Measurements from ENCODE around the gene LPAR6. TPM values are rescaled to one million over a fixed set of nuclear protein-coding genes. Genes with fewer than 3 reads are reported as not detected.

LPAR6 gene
- total RNA-seq, 1 donor from 2014 or later: 30.9 TPM

- H3K4me3 ChIP-seq: peak overlapping the region; percentile 18
- intact Hi-C loops (cut with DNase I): no loop called here
- DNase-seq: no peak
- H3K27ac ChIP-seq: peak overlapping the region; percentile 52
- TF ChIP-seq, protein P1, sequence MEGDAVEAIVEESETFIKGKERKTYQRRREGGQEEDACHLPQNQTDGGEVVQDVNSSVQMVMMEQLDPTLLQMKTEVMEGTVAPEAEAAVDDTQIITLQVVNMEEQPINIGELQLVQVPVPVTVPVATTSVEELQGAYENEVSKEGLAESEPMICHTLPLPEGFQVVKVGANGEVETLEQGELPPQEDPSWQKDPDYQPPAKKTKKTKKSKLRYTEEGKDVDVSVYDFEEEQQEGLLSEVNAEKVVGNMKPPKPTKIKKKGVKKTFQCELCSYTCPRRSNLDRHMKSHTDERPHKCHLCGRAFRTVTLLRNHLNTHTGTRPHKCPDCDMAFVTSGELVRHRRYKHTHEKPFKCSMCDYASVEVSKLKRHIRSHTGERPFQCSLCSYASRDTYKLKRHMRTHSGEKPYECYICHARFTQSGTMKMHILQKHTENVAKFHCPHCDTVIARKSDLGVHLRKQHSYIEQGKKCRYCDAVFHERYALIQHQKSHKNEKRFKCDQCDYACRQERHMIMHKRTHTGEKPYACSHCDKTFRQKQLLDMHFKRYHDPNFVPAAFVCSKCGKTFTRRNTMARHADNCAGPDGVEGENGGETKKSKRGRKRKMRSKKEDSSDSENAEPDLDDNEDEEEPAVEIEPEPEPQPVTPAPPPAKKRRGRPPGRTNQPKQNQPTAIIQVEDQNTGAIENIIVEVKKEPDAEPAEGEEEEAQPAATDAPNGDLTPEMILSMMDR (IDR thresholded peaks at IDR 0.05): no peak
- peaks cover 13% of the 10 kb centered on the region for H3K4me1 ChIP-seq
- ATAC-seq: no peak
- no peaks in the 10 kb centered on the region for H3K27me3 ChIP-seq
- peaks cover 12% of the 10 kb centered on the region for H3K9me3 ChIP-seq
- H3K36me3 ChIP-seq: peaks cover 10% of the 10 kb centered on the region
Observed at GRCh38 chr13:48448285-48448958, 35.5 kb upstream of the LPAR6 start.

- Histone ChIP-seq H3K4me3 (no peak overlapping the region), H3K4me1 (peaks cover 13% of the 10 kb centered on the region), H3K27me3 (no peaks in the 10 kb centered on the region), H3K9me3 (peaks cover 12% of the 10 kb centered on the region), H3K36me3 (peaks cover 3% of the 10 kb centered on the region), H3K27ac (no peak overlapping the region)
- intact Hi-C loops (cut with DNase I): no loop called here
- DNase-seq (no peak), ATAC-seq (peak; percentile 17)
- TF ChIP-seq, protein P1 (IDR thresholded peaks at IDR 0.05): no peak
Observed at GRCh38 chr13:48446464-48446863, 33.6 kb upstream of the LPAR6 start.

DNA sequence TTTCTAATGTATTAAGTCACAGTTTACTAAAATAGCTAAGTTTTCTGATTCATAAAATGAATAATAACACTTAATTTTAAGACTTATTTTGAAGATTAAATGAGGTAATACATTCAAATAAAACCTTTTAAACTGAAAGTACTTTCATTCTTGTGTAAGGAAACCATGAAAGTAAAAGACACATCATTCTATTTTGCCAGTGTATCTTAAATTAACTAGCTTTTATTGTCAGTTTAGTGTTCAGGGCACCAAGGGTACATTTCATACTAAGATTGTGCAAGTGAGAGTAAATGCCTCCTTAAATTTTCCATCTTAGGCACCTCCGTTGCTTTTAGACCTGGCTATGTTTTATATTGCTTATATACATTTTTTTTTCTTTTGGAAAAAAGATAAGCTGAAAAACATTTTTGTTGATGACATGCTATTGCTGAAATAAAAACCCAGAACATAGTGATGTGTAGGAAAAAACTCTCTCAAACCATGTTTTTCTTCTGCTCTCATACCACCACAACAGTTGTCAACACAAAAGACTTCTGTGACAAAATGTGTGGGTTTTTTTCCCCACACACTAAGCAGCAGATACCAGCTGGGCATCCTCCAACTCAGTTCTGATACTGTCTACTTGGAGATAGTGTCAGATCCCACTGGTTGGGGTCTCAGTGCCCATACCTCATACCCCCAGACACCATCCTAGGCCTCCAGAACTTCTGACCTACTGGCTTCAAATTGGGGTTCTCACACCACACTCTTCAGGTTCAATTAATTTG is 30.7 kb upstream of the LPAR6 start:
- ATAC-seq (no peak), DNase-seq (no peak)
- peaks cover 2% of the 10 kb centered on the region for H3K4me1 ChIP-seq
- no peak overlapping the region for H3K4me3 ChIP-seq
- H3K36me3 ChIP-seq: peaks cover 3% of the 10 kb centered on the region
- TF ChIP-seq, protein P1 (IDR thresholded peaks at IDR 0.05): no peak
- H3K9me3 ChIP-seq: no peaks in the 10 kb centered on the region
- no peaks in the 10 kb centered on the region for H3K27me3 ChIP-seq
- intact Hi-C loops (cut with DNase I): no loop called here
- no peak overlapping the region for H3K27ac ChIP-seq

DNA sequence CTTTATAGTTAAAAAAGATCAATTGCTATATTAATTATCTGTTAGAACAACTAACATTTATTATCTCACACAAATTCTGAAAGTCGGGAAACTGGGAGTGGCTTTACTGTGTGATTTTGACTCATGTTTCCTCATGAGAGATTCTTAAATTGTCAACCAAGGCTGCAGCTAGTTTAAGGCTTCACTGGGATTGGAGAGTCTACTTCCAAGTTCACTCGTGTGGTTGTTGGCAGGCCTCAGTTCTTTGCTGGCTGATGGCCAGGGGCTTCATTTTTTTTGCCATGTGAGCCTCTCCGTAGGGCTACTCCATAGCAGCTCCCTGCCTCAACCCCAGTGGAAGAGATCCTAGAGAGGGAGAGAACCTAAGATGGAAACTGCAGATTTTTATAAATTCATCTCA is 24.5 kb upstream of the LPAR6 start:
- Histone ChIP-seq H3K27me3 (no peaks in the 10 kb centered on the region), H3K27ac (peak overlapping the region; percentile 34), H3K4me1 (peaks cover 21% of the 10 kb centered on the region), H3K36me3 (no peaks in the 10 kb centered on the region), H3K9me3 (no peaks in the 10 kb centered on the region), H3K4me3 (no peak overlapping the region)
- TF ChIP-seq, protein P1 (IDR thresholded peaks at IDR 0.05): no peak
- ATAC-seq (peak; percentile 57), DNase-seq (no peak)
- intact Hi-C loops (cut with DNase I): no loop called here

DNA sequence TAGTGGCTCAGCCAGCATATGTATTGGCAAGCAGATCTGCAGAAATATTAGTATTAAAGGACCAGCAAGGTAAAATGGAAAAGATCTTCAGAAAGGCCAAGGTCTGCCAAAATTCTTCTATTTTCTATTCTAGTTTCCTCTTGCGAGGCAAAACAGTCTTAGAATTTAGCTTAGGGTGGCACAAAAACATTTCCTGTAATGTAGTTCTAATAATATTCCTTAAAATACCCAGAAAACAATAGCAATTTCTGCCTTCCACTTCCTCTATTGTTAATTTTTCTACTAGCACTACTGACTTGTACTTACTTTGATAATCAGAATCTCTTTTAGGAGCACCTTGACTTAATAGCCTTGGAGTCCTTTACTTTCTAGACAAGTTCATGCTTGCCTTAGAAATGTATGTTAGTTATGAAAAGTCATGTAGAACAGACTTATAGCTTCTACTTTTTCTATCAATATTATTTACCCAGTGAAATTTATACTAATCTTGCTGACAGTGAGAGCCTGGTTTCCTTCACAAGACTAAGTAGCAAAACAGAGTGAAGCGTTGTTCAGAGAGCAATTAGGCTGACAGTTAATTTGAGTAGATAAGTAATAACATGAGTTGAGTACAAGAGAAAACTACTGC is 23.9 kb upstream of the LPAR6 start:
- no peaks in the 10 kb centered on the region for H3K27me3 ChIP-seq
- intact Hi-C loops (cut with DNase I): no loop called here
- DNase-seq (no peak), ATAC-seq (no peak)
- H3K9me3 ChIP-seq: no peaks in the 10 kb centered on the region
- TF ChIP-seq, protein P1 (IDR thresholded peaks at IDR 0.05): no peak
- peaks cover 27% of the 10 kb centered on the region for H3K4me1 ChIP-seq
- no peak overlapping the region for H3K4me3 ChIP-seq
- H3K27ac ChIP-seq: peak overlapping the region; percentile 34
- no peaks in the 10 kb centered on the region for H3K36me3 ChIP-seq
